Right atrium auricular region (tissue), 2 donors: ENCODE measurements around the gene ZNF169. TPM values are rescaled to one million over a fixed set of nuclear protein-coding genes. Genes with fewer than 3 reads are reported as not detected.

Experiments used
- DNase-seq: peaks from one replicate; pipeline ENCODE4 v3.0.0-alpha.2; 2019; ENCODE audit warnings: low spot score
- H3K27ac ChIP-seq, 2 donors: fragments of 200-600 bp; sonication (generic); 1 replicate in 1 of 2; 2 replicates in 1 of 2; pipeline ENCODE4 v1.5.1; 2016 to 2019
- H3K27me3 ChIP-seq, 2 donors: fragments of 200-600 bp; sonication (generic); one replicate each; pipeline versions ENCODE4 v1.5.1 to v1.6.0; 2017 to 2019
- H3K36me3 ChIP-seq: fragments of 200-600 bp; sonication (generic); one replicate; pipeline ENCODE4 v1.5.1; 2016
- H3K4me1 ChIP-seq, 2 donors: fragments of 200-600 bp; sonication (generic); one replicate each; pipeline versions ENCODE4 v1.5.1 to v1.6.0; 2017 to 2019
- H3K4me3 ChIP-seq, 2 donors: fragments of 200-600 bp; sonication (generic); 1 replicate in 1 of 2; 2 replicates in 1 of 2; pipeline ENCODE4 v1.5.1; 2017 to 2019; ENCODE audit warnings: mild to moderate bottlenecking in 1 of 2, moderate library complexity in 1 of 2
- H3K9me3 ChIP-seq, 2 donors: fragments of 200-600 bp; sonication (generic); one replicate each; pipeline ENCODE4 v1.5.1; 2019
- CTCF ChIP-seq, 2 donors: fragments of 200-600 bp; sonication (generic); IDR thresholded peaks; one replicate each; pipeline ENCODE4 v1.5.1; 2019; ENCODE audit warnings: antibody characterized with exemption in 2 of 2
- total RNA-seq, 2 donors: library from RNA; depleted of rRNA; stranded (reverse); fragments of >200 nt; gene quantifications; one replicate each; pipeline ENCODE4 v1.1.0, GENCODE V29; 2016

Gene ZNF169
- 1 to 10 TPM; 1.8 to 6.5 TPM for total RNA-seq

- H3K27me3 ChIP-seq = no peaks in the 10 kb centered on the region
- peak; percentile 93 for DNase-seq
- peak in 1 of 2 donors; percentile 15 for TF ChIP-seq CTCF (IDR thresholded peaks at IDR 0.05)
- no peaks in the 10 kb centered on the region for H3K9me3 ChIP-seq
- H3K27ac ChIP-seq = peak within 1 kb of the TSS; percentile 69 to 70
- peak within 1 kb of the TSS; percentile 86 to 97 for H3K4me3 ChIP-seq
- H3K4me1 ChIP-seq = peaks cover 0 to 17% of the 10 kb centered on the region in 2 donors
- H3K36me3 ChIP-seq = no peaks in the 10 kb centered on the region
Measured at GRCh38 chr9:94259077-94259862, at the start of gene ZNF169. Gene ZNF169 (plus strand): TSS chr9:94259298. CDS start chr9:94278813, 19,515 bp downstream.

GRCh38 chr9:94210616-94211603 lies 48.2 kb upstream of the ZNF169 start:
- TF ChIP-seq CTCF (IDR thresholded peaks at IDR 0.05) = no peak
- H3K4me1 ChIP-seq = no peaks in the 10 kb centered on the region
- no peak overlapping the region for H3K27ac ChIP-seq

GRCh38 chr9:94212091-94212490 lies 47.0 kb upstream of the ZNF169 start:
- Histone ChIP-seq H3K4me3 (no peak overlapping the region), H3K9me3 (no peaks in the 10 kb centered on the region), H3K27me3 (no peaks in the 10 kb centered on the region), H3K27ac (no peak overlapping the region), H3K4me1 (no peaks in the 10 kb centered on the region), H3K36me3 (no peaks in the 10 kb centered on the region)
- no peak for DNase-seq
- TF ChIP-seq CTCF (IDR thresholded peaks at IDR 0.05) = no peak

More at GRCh38 chr9:94210616-94211603, 48.2 kb upstream of the ZNF169 start:
- Histone ChIP-seq H3K27me3 (no peaks in the 10 kb centered on the region), H3K9me3 (no peaks in the 10 kb centered on the region), H3K36me3 (no peaks in the 10 kb centered on the region), H3K4me3 (no peak overlapping the region)
- no peak for DNase-seq

- no peaks in the 10 kb centered on the region for H3K36me3 ChIP-seq
- no peak overlapping the region for H3K27ac ChIP-seq
- no peaks in the 10 kb centered on the region for H3K27me3 ChIP-seq
- no peak for DNase-seq
- H3K4me1 ChIP-seq = no peaks in the 10 kb centered on the region
- no peaks in the 10 kb centered on the region for H3K9me3 ChIP-seq
- no peak overlapping the region for H3K4me3 ChIP-seq
- no peak for TF ChIP-seq CTCF (IDR thresholded peaks at IDR 0.05)
Measured at GRCh38 chr9:94212531-94212930, 46.6 kb upstream of the ZNF169 start.

GRCh38 chr9:94213511-94214124 lies 45.5 kb upstream of the ZNF169 start:
- no peaks in the 10 kb centered on the region for H3K36me3 ChIP-seq
- peak; percentile 82 for DNase-seq
- H3K27ac ChIP-seq = no peak overlapping the region
- no peaks in the 10 kb centered on the region for H3K4me1 ChIP-seq
- TF ChIP-seq CTCF (IDR thresholded peaks at IDR 0.05) = peak; percentile 72 to 87
- no peaks in the 10 kb centered on the region for H3K27me3 ChIP-seq
- no peaks in the 10 kb centered on the region for H3K9me3 ChIP-seq
- H3K4me3 ChIP-seq = no peak overlapping the region
